K562 (cell line): ENCODE data around the gene LONP1.
A peak's percentile ranks its signal among the peaks of the same experiment; 100 is the strongest.

Experiments
- BACH1 ChIP-seq: fragments of 200-800 bp; sonication (Bioruptor generic); IDR thresholded peaks from 2 replicates; pipeline ENCODE4 v1.6.1; 2016; ENCODE audit warnings: missing genetic modification characterization, missing compliant biosample characterization
- BRCA1 ChIP-seq, 2 experiments: fragments of 450-650 bp in 1 of 2; sonication (generic) in 1 of 2; formaldehyde crosslinking in 1 of 2; IDR thresholded peaks; 2 replicates each; pipeline versions ENCODE4 v1.5.0 to v1.6.1; 2017 to 2020; ENCODE audit warnings: mild to moderate bottlenecking in 1 of 2, missing genetic modification reagents in 1 of 2
- JUND ChIP-seq, 2 experiments: IDR thresholded peaks; 2 replicates in 1 of 2; 3 replicates in 1 of 2; pipeline ENCODE4 v1.6.1; 2011; ENCODE audit warnings: borderline replicate concordance in 2 of 2, low read depth in 2 of 2, low read length in 2 of 2, improper control_type of control experiment in 1 of 2, missing biosample characterization in 1 of 2, missing genetic modification characterization in 1 of 2, missing genetic modification reagents in 1 of 2
- NFIX ChIP-seq: fragments of 250-450 bp; sonication (Bioruptor Pico); IDR thresholded peaks from 2 replicates; pipeline ENCODE4 v1.4.0; 2020; ENCODE audit warnings: low read depth, mild to moderate bottlenecking, moderate library complexity
- ZNF217 ChIP-seq: sonication (generic); formaldehyde crosslinking; IDR thresholded peaks from 2 replicates; pipeline ENCODE4 v1.8.0; 2022; ENCODE audit warnings: mild to moderate bottlenecking, missing genetic modification reagents
- ZNF592 ChIP-seq: fragments of 450-650 bp; IDR thresholded peaks from 2 replicates; pipeline ENCODE4 v1.6.1; 2017; ENCODE audit warnings: antibody characterized with exemption, mild to moderate bottlenecking
- TF ChIP-seq, protein P1 (sequence below), 3 experiments: IDR thresholded peaks in 2 of 3; conservative IDR thresholded peaks in 1 of 3; 2 replicates each; pipeline ENCODE4 v1.5.1; 2011 to 2012; ENCODE audit warnings: low read length in 3 of 3, mild to moderate bottlenecking in 3 of 3, control low read depth in 2 of 3, improper control_type of control experiment in 1 of 3, inconsistent platforms in 1 of 3, low read depth in 1 of 3, mixed read lengths in 1 of 3, moderate library complexity in 1 of 3; ENCODE audit not compliant: insufficient read depth in 2 of 3

- TF ChIP-seq BRCA1 (IDR thresholded peaks at IDR 0.05) (no peak), BRCA1 (CRISPR knock-in tag; IDR thresholded peaks at IDR 0.05) (no peak), JUND (IDR thresholded peaks at IDR 0.05; ENCODE audit: borderline replicate concordance, low read depth, low read length) (peak; percentile 55), JUND (tag; IDR thresholded peaks at IDR 0.05; ENCODE audit: borderline replicate concordance, low read depth, low read length) (no peak; the same call in 2 of the 3 replicates), ZNF592 (peak; percentile 84; the same call in 1 of the 2 replicates), NFIX (CRISPR knock-in tag) (no peak), BACH1 (tag) (peak; percentile 34; the same call in 1 of the 2 replicates), ZNF217 (CRISPR knock-in tag) (no peak)
- TF ChIP-seq, protein P1, sequence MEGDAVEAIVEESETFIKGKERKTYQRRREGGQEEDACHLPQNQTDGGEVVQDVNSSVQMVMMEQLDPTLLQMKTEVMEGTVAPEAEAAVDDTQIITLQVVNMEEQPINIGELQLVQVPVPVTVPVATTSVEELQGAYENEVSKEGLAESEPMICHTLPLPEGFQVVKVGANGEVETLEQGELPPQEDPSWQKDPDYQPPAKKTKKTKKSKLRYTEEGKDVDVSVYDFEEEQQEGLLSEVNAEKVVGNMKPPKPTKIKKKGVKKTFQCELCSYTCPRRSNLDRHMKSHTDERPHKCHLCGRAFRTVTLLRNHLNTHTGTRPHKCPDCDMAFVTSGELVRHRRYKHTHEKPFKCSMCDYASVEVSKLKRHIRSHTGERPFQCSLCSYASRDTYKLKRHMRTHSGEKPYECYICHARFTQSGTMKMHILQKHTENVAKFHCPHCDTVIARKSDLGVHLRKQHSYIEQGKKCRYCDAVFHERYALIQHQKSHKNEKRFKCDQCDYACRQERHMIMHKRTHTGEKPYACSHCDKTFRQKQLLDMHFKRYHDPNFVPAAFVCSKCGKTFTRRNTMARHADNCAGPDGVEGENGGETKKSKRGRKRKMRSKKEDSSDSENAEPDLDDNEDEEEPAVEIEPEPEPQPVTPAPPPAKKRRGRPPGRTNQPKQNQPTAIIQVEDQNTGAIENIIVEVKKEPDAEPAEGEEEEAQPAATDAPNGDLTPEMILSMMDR (IDR thresholded peaks at IDR 0.05 in 2 of 3, conservative IDR thresholded peaks at IDR 0.05 in 1 of 3; ENCODE audit: insufficient read depth in 2 of 3, low read depth in 1 of 3, low read length in 3 of 3), result peak in 1 of 3 experiments; percentile 10; a peak in 1 of 6 replicates
These were observed 39.2 kb downstream of the LONP1 start, which contains the start of the genes HSD11B1L and MICOS13 for GRCh38 chr19:5680437-5681368.
